Esophagus squamous epithelium (tissue), 5 donors: Measurements from ENCODE around the gene PNMA6E. TPM values are rescaled to one million over a fixed set of nuclear protein-coding genes. Genes with fewer than 3 reads are reported as not detected.
"Not testable (repeated sequence)": the region's sequence is repeated elsewhere in the genome, so short reads cannot be mapped to it uniquely, and the experiment has no call there.

ENCODE experiments used
- DNase-seq: peaks from one replicate; lab custom pipeline; 2025; lab: John Stamatoyannopoulos, UW
- H3K27ac ChIP-seq, 4 donors: fragments of 200-600 bp; sonication (generic); one replicate each; pipeline ENCODE4 v1.5.1; 2016 to 2019; ENCODE audit warnings: mild to moderate bottlenecking in 1 of 4
- H3K27me3 ChIP-seq, 4 donors: fragments of 200-600 bp; sonication (generic); 1 replicate in 3 of 4; 2 replicates in 1 of 4; pipeline versions ENCODE4 v1.5.1 to v1.6.0; 2017 to 2021; ENCODE audit warnings: antibody characterized with exemption in 1 of 4
- H3K36me3 ChIP-seq, 3 donors: fragments of 200-600 bp; sonication (generic); one replicate each; pipeline ENCODE4 v1.5.1; 2016 to 2019
- H3K4me1 ChIP-seq, 3 donors: fragments of 200-600 bp; sonication (generic); one replicate each; pipeline ENCODE4 v1.5.1; 2017 to 2019
- H3K4me3 ChIP-seq, 4 donors: fragments of 200-600 bp; sonication (generic); 1 replicate in 3 of 4; 2 replicates in 1 of 4; pipeline ENCODE4 v1.5.1; 2016 to 2019; ENCODE audit warnings: mild to moderate bottlenecking in 2 of 4, moderate library complexity in 1 of 4
- H3K9me3 ChIP-seq, 3 donors: fragments of 200-600 bp; sonication (generic); one replicate each; pipeline ENCODE4 v1.5.1; 2016 to 2019
- CTCF ChIP-seq, 6 experiments: fragments of 450-650 bp in 4 of 6; fragments of 200-600 bp in 2 of 6; sonication (generic) in 2 of 6; IDR thresholded peaks; one replicate each; pipeline ENCODE4 v1.5.1; 2016 to 2019; ENCODE audit warnings: antibody characterized with exemption in 6 of 6, mild to moderate bottlenecking in 4 of 6, moderate library complexity in 4 of 6
- POLR2A ChIP-seq, 4 donors: fragments of 450-650 bp; IDR thresholded peaks; one replicate each; pipeline ENCODE4 v1.6.1; 2017; ENCODE audit warnings: antibody characterized with exemption in 4 of 4, mild to moderate bottlenecking in 4 of 4, moderate library complexity in 3 of 4
- WGBS, 2 donors: methylation state at CpG; one replicate each; pipeline ENCODE4 v1.1.5; 2018; 5-methylcytosine and 5-hydroxymethylcytosine counted together
- intact Hi-C: fragments of 100-400 bp; cut with DNase I; formaldehyde crosslinking; loops from one replicate; pipeline ENCODE4 v1.15.0; 2022
- total RNA-seq, 4 donors: library from RNA; depleted of rRNA; stranded (reverse); fragments of >200 nt; gene quantifications; one replicate each; pipeline ENCODE4 v1.1.0, GENCODE V29; 2016
- donor health status: DM: yes; HTN: yes; CAD: no.

The PNMA6E gene
- total RNA-seq, 4 donors from 2014 or later, result not detected

DNA sequence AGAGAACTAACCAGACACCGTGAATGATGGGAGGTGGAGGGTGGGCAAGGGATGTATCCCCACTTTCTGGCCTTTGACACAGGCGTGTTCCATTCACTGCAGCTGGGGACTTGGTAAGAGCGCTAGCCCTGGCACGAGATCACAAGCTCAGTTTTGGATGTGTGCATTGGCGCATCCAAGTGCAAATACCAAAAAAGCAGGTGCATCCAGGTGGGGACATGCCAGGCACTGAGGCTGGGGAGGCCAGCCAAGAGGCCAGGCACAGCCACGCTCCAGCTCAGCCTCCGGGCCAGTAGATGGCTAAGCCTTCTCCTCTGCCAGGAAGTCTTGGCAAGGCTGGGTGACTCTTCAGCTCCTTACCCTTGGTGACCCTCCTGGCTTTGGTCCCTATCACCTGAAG lies 5.8 kb upstream of the PNMA6E start:
- Histone ChIP-seq H3K4me3 (no peak overlapping the region), H3K27ac (no peak overlapping the region), H3K36me3 (no peaks in the 10 kb centered on the region), H3K9me3 (no peaks in the 10 kb centered on the region), H3K27me3 (peaks cover 0 to 39% (median 2%) of the 10 kb centered on the region in 4 donors), H3K4me1 (peaks cover 0 to 12% (median 5%) of the 10 kb centered on the region in 3 donors)
- intact Hi-C loops, result no loop called here
- 58 to 67% methylated on average over 1 to 6 of the region's 7 CpGs for WGBS, 2 donors
- no peak for TF ChIP-seq CTCF (IDR thresholded peaks at IDR 0.05)
- no peak for TF ChIP-seq POLR2A (IDR thresholded peaks at IDR 0.05)
- no peak for DNase-seq

DNA sequence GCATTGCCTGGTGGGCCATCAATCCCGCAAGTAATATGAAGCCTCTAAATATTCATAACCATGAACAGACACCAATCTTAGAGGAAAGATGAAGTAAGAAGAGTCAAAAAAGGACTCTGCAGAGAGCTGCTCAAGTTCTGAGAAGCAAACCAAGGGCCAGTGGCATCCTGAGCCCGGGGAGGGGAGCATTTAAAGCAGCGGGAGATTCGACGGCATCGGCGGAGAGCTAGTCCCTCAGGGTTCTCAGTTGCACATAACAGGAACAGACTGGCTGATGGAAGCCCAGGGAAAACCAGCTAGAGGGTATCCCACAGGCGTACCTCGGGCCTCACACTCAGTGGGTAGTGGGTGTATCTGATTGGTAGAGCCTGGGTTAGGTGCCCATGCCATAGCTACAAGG lies 4.9 kb upstream of the PNMA6E start:
- no peaks in the 10 kb centered on the region for H3K36me3 ChIP-seq
- no peak overlapping the region for H3K27ac ChIP-seq
- peaks cover 0 to 30% (median 2%) of the 10 kb centered on the region in 4 donors for H3K27me3 ChIP-seq
- H3K4me1 ChIP-seq, result peaks cover 0 to 3% (median 0%) of the 10 kb centered on the region in 3 donors
- H3K4me3 ChIP-seq, result no peak overlapping the region
- H3K9me3 ChIP-seq, result no peaks in the 10 kb centered on the region
- intact Hi-C loops, result no loop called here
- WGBS, 2 donors, result 82% methylated on average over 9 of the region's 9 CpGs; no CpG with 5 or more reads in 1 of the 2 donors
- TF ChIP-seq POLR2A (IDR thresholded peaks at IDR 0.05), result no peak
- TF ChIP-seq CTCF (IDR thresholded peaks at IDR 0.05), result no peak
- no peak for DNase-seq

DNA sequence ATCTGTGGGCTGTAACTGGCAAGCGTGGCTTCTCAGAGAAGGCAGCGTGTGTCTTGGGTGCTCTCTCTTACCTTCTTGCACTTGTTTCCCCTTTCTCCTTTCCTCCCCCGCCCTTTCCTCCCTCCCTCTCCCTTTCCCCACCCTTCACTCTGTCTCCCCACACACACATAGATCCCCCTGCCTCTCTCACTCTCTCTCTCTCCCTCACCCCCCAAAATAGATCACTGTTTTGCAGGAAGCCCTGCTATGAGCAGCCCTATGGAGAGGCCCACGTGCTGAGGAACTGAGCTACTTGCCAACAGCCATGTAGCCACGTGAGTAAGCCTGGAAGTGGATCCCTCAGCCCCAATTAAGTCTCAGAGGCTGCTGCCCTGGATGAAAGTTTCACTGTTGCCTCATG lies 4.3 kb upstream of the PNMA6E start:
- WGBS, 2 donors, result 53% methylated on average over 3 of the region's 5 CpGs; no CpG with 5 or more reads in 1 of the 2 donors
- H3K4me3 ChIP-seq, result no peak overlapping the region
- H3K9me3 ChIP-seq, result no peaks in the 10 kb centered on the region
- H3K27ac ChIP-seq, result no peak overlapping the region
- H3K4me1 ChIP-seq, result no peaks in the 10 kb centered on the region
- TF ChIP-seq POLR2A (IDR thresholded peaks at IDR 0.05), result no peak
- TF ChIP-seq CTCF (IDR thresholded peaks at IDR 0.05), result no peak
- peaks cover 0 to 24% (median 2%) of the 10 kb centered on the region in 4 donors for H3K27me3 ChIP-seq
- intact Hi-C loops, result no loop called here
- H3K36me3 ChIP-seq, result no peaks in the 10 kb centered on the region
- DNase-seq, result no peak

DNA sequence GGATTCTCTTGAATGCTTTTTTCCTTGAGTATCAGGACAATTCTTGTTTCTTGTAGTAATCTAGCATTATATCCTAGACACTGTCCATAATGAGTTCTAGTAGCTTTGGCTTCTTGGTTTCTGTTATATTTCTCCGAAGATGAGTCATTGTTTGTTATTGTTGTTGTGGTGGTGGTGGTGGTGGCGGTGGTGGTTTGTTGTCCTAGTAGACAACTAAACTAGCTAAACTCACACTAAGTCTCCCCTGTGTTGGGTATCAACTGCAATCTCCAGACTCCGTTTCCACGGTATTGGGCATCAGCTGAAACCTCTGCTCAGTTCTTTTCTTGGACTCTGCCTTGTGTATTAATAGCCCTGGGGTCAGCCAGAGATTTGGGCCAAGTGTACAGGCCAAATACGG lies 3.2 kb upstream of the PNMA6E start:
- H3K4me3 ChIP-seq, H3K4me1 ChIP-seq, H3K27ac ChIP-seq, intact Hi-C loops, DNase-seq, H3K9me3 ChIP-seq, H3K36me3 ChIP-seq: not testable (repeated sequence)
- peaks cover 0 to 16% (median 2%) of the 10 kb centered on the region in 4 donors for H3K27me3 ChIP-seq
- 74 to 85% methylated on average over 4 to 5 of the region's 5 CpGs for WGBS, 2 donors

- no peak for TF ChIP-seq POLR2A (IDR thresholded peaks at IDR 0.05)
- peak; percentile 30 to 69 (median 46) for TF ChIP-seq CTCF (IDR thresholded peaks at IDR 0.05)
- Histone ChIP-seq H3K27ac (no peak overlapping the region), H3K9me3 (no peaks in the 10 kb centered on the region), H3K4me1 (no peaks in the 10 kb centered on the region), H3K36me3 (no peaks in the 10 kb centered on the region), H3K4me3 (no peak overlapping the region), H3K27me3 (peaks cover 0 to 11% (median 0%) of the 10 kb centered on the region in 4 donors)
- DNase-seq, result no peak
- intact Hi-C loops, result no loop called here
- 67 to 73% methylated on average over 3 to 30 of the region's 60 CpGs for WGBS, 2 donors
These were observed 711 bp downstream of the PNMA6E start for GRCh38 chrX:153400146-153401132.
